Parathyroid adenoma (tissue), 2 donors: ENCODE measurements around the gene EPHA6.
"Not testable (repeated sequence)": the region's sequence is repeated elsewhere in the genome, so short reads cannot be mapped to it uniquely, and the experiment has no call there.

Source experiments
- H2AFZ ChIP-seq: fragments of 300-600 bp; sonication (generic); one replicate; pipeline ENCODE4 v1.7.0; 2017; ENCODE audit warnings: antibody characterized with exemption, mild to moderate bottlenecking
- H3K27ac ChIP-seq: fragments of 300-600 bp; sonication (generic); one replicate; pipeline ENCODE4 v1.7.0; 2017
- H3K27me3 ChIP-seq: fragments of 300-600 bp; sonication (generic); one replicate; pipeline ENCODE4 v1.7.0; 2017; ENCODE audit warnings: low read length; ENCODE audit not compliant: control insufficient read depth, insufficient read depth
- H3K36me3 ChIP-seq: fragments of 300-600 bp; sonication (generic); one replicate; pipeline ENCODE4 v1.7.0; 2017; ENCODE audit warnings: low read length; ENCODE audit not compliant: control insufficient read depth, insufficient read depth
- H3K4me1 ChIP-seq: fragments of 300-600 bp; sonication (generic); one replicate; pipeline ENCODE4 v1.7.0; 2017; ENCODE audit warnings: control low read depth
- H3K4me2 ChIP-seq: fragments of 300-600 bp; sonication (generic); one replicate; pipeline ENCODE4 v1.7.0; 2017; ENCODE audit warnings: low read length
- H3K4me3 ChIP-seq: fragments of 300-600 bp; sonication (generic); one replicate; pipeline ENCODE4 v1.7.0; 2017; ENCODE audit warnings: low read depth, low read length
- H3K79me2 ChIP-seq: fragments of 300-600 bp; sonication (generic); one replicate; pipeline ENCODE4 v1.7.0; 2017; ENCODE audit warnings: control low read depth
- H3K9ac ChIP-seq: fragments of 300-600 bp; sonication (generic); one replicate; pipeline ENCODE4 v1.7.0; 2017; ENCODE audit warnings: mild to moderate bottlenecking
- H3K9me3 ChIP-seq: fragments of 300-600 bp; sonication (generic); one replicate; pipeline ENCODE4 v1.7.0; 2017; ENCODE audit warnings: low read length; ENCODE audit not compliant: control insufficient read depth
- TF ChIP-seq, protein P1 (sequence below): fragments of 300-600 bp; sonication (generic); IDR thresholded peaks from one replicate; pipeline ENCODE4 v1.7.0; 2017; ENCODE audit warnings: antibody characterized with exemption, mild to moderate bottlenecking
- donor health status: primary hyperparathyroidism.

The EPHA6 gene

DNA sequence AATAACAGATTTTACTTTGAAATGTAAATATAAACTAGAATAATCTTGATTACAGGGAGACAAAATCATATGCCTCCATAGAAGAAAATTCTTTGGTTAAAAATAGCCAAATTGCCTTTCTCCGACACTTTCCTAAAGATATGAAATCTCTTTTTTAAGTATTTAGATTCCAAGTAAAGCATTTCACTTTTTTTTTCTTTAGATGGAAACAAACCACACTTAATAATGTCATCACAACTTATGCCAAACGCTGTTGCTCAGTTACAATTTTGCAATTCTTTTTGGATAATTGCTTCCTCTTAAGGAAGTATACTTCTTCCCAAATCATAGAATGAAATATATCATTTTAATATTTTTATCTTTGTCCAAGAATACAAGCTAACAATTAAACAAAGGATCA is 656.1 kb downstream of the EPHA6 start:
- Histone ChIP-seq H3K36me3 (no peaks in the 10 kb centered on the region), H3K4me1 (no peaks in the 10 kb centered on the region), H3K4me2 (no peak overlapping the region)

DNA sequence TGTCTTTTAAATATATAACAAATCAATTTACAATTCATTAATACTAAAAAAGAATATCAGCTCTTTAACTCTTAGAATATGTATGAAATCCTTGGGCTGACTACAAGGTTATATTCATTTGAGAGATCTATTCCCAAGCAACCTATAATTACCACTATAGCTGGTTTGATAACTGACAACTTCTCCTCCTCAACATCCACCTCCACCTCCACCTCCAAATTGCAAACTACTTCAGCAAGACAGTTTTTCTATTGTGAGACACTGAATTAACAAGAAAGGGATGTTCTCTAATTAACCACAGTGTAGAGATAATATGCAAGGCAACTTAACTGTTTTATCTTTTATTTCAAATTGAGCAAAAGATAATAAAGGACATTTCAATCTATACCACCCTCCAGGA is 665.3 kb downstream of the EPHA6 start:
- H3K27me3 ChIP-seq, result no peaks in the 10 kb centered on the region
- no peak overlapping the region for H3K27ac ChIP-seq
- TF ChIP-seq, protein P1, sequence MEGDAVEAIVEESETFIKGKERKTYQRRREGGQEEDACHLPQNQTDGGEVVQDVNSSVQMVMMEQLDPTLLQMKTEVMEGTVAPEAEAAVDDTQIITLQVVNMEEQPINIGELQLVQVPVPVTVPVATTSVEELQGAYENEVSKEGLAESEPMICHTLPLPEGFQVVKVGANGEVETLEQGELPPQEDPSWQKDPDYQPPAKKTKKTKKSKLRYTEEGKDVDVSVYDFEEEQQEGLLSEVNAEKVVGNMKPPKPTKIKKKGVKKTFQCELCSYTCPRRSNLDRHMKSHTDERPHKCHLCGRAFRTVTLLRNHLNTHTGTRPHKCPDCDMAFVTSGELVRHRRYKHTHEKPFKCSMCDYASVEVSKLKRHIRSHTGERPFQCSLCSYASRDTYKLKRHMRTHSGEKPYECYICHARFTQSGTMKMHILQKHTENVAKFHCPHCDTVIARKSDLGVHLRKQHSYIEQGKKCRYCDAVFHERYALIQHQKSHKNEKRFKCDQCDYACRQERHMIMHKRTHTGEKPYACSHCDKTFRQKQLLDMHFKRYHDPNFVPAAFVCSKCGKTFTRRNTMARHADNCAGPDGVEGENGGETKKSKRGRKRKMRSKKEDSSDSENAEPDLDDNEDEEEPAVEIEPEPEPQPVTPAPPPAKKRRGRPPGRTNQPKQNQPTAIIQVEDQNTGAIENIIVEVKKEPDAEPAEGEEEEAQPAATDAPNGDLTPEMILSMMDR, result no peak
- no peak overlapping the region for H3K4me3 ChIP-seq
- no peaks in the 10 kb centered on the region for H3K79me2 ChIP-seq
- H3K9me3 ChIP-seq, result no peaks in the 10 kb centered on the region
- H3K9ac ChIP-seq, result no peak overlapping the region
- no peaks in the 10 kb centered on the region for H3K36me3 ChIP-seq
- H2AFZ ChIP-seq, result no peak overlapping the region
- no peaks in the 10 kb centered on the region for H3K4me1 ChIP-seq
- H3K4me2 ChIP-seq, result no peak overlapping the region

More for the DNA sequence above, 656.1 kb downstream of the EPHA6 start:
- Histone ChIP-seq H3K9me3 (no peaks in the 10 kb centered on the region), H3K4me3 (no peak overlapping the region), H2AFZ (no peak overlapping the region), H3K9ac (no peak overlapping the region), H3K27ac (no peak overlapping the region), H3K79me2 (no peaks in the 10 kb centered on the region), H3K27me3 (no peaks in the 10 kb centered on the region)
- TF ChIP-seq, protein P1, result no peak

DNA sequence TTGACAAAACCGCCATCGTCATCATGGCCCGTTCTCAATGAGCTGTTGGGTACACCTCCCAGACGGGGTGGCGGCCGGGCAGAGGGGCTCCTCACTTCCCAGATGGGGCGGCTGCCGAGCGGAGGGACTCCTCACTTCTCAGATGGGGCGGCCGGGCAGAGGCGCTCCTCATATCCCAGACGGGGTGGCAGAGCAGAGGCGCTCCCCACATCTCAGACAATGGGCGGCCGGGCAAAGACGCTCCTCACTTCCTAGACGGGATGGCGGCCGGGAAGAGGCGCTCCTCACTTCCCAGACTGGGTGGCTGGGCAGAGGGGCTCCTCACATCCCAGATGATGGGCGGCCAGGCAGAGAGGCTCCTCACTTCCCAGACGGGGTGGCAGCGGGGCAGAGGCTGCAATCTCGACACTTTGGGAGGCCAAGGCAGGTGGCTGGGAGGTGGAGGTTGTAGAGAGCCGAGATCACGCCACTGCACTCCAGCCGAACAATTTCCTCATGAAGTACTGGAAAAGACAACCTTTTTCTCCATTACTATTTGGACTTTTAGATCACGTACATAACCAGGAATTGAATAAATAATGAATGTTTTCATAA is 666.4 kb downstream of the EPHA6 start:
- H3K4me1 ChIP-seq, H3K27me3 ChIP-seq, H3K79me2 ChIP-seq, H3K4me2 ChIP-seq, H3K9ac ChIP-seq, H3K36me3 ChIP-seq, H2AFZ ChIP-seq, H3K27ac ChIP-seq, H3K9me3 ChIP-seq, H3K4me3 ChIP-seq: not testable (repeated sequence)

DNA sequence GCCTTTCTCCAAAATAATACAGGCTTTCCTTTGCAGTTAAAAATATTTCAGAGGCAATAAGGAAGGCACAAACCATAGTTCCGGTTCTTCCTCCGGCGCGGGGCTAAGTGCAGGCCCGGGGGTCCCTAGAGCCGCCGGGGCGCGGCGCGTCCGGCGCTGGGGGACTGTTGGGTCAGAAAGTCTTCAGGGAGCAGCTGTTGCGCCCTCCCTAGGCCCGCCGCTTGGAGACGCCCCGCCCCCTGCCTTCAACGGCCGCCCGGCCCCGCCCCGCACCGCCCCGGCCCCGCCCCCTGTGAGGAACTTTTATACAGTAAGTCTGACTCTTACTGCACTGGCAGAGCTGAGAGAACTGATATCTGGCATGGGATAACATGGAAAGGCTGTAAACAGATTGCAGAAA is 667.0 kb downstream of the EPHA6 start:
- TF ChIP-seq, protein P1, result no peak
- H3K36me3 ChIP-seq, result no peaks in the 10 kb centered on the region
- H3K9me3 ChIP-seq, result no peaks in the 10 kb centered on the region
- H3K9ac ChIP-seq, result no peak overlapping the region
- no peaks in the 10 kb centered on the region for H3K27me3 ChIP-seq
- no peak overlapping the region for H3K4me3 ChIP-seq
- no peaks in the 10 kb centered on the region for H3K79me2 ChIP-seq
- no peak overlapping the region for H3K27ac ChIP-seq
- no peak overlapping the region for H3K4me2 ChIP-seq
- H2AFZ ChIP-seq, result no peak overlapping the region
- no peaks in the 10 kb centered on the region for H3K4me1 ChIP-seq

DNA sequence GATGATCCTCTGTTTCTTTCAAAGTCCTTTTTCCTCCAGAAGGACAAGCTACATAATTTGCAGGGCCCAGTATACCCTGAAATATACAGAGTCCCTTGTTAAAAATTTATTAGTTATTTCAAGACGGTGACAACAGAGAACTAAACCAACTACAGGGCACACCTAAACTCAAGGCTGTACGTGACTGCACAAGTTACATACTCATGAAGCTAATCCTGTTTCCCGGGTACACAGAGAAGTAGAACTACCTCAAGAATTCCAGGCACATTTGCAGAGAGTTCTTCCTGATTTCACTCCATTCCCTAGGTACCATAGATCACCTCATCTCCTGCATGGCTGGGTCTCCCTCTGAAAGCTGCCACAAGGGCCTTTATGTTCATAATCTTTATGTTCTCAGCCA is 670.8 kb downstream of the EPHA6 start:
- H3K36me3 ChIP-seq, result no peaks in the 10 kb centered on the region
- no peaks in the 10 kb centered on the region for H3K9me3 ChIP-seq
- H3K4me2 ChIP-seq, result no peak overlapping the region
- H3K9ac ChIP-seq, result no peak overlapping the region
- TF ChIP-seq, protein P1, result no peak
- no peaks in the 10 kb centered on the region for H3K79me2 ChIP-seq
- H3K4me1 ChIP-seq, result no peaks in the 10 kb centered on the region
- H3K27me3 ChIP-seq, result no peaks in the 10 kb centered on the region
- no peak overlapping the region for H3K27ac ChIP-seq
- H3K4me3 ChIP-seq, result no peak overlapping the region
- peak overlapping the region; percentile 10 for H2AFZ ChIP-seq
